ENCODE results near the gene BTBD9.

- TF ChIP-seq CTCF (IDR thresholded peaks at IDR 0.05) (no peak), POLR2A (IDR thresholded peaks at IDR 0.05) (no peak)
Observed at GRCh38 chr6:38407192-38407591, 232.5 kb downstream of the BTBD9 start.
